DLD1 (cell line): ENCODE data around the gene CA5A.
"Not testable (repeated sequence)": the region's sequence is repeated elsewhere in the genome, so short reads cannot be mapped to it uniquely, and the experiment has no call there.

ENCODE experiments used
- in situ Hi-C: cut with HindIII; loops from 2 replicates; pipeline ENCODE4 v1.10.0; 2017; ENCODE audit warnings: low sequenced_read_pairs

Gene CA5A

GRCh38 chr16:87870418-87871291, 65.7 kb downstream of the CA5A start:
- in situ Hi-C loops, result not testable (repeated sequence)

GRCh38 chr16:87869879-87870417, 66.4 kb downstream of the CA5A start:
- in situ Hi-C loops, result not testable (repeated sequence)

GRCh38 chr16:87869061-87869878, 67.1 kb downstream of the CA5A start, which contains the start of gene SLC7A5:
SLC7A5 (minus strand) TSS chr16:87869507; CDS start chr16:87869422, 85 bp downstream.
- in situ Hi-C loops, result not testable (repeated sequence)

GRCh38 chr16:87868254-87869029, 67.9 kb downstream of the CA5A start:
- in situ Hi-C loops, result not testable (repeated sequence)

GRCh38 chr16:87865902-87866555, 70.3 kb downstream of the CA5A start:
- in situ Hi-C loops, result not testable (repeated sequence)

- in situ Hi-C loops, result no loop called here
Observed at GRCh38 chr16:87864331-87864989, 71.9 kb downstream of the CA5A start.

- in situ Hi-C loops, result not testable (repeated sequence)
Observed at GRCh38 chr16:87863327-87863635, 73.0 kb downstream of the CA5A start.

GRCh38 chr16:87862597-87863326, 73.6 kb downstream of the CA5A start:
- in situ Hi-C loops, result not testable (repeated sequence)

GRCh38 chr16:87861300-87862099, 74.8 kb downstream of the CA5A start:
- in situ Hi-C loops, result not testable (repeated sequence)

GRCh38 chr16:87860553-87861299, 75.6 kb downstream of the CA5A start:
- in situ Hi-C loops, result no loop called here

- in situ Hi-C loops, result not testable (repeated sequence)
Observed at GRCh38 chr16:87858151-87858993, 78.0 kb downstream of the CA5A start.

GRCh38 chr16:87856791-87857228, 79.5 kb downstream of the CA5A start:
- in situ Hi-C loops, result no loop called here

- in situ Hi-C loops, result no loop called here
Observed at GRCh38 chr16:87855852-87856715, 80.2 kb downstream of the CA5A start.

GRCh38 chr16:87854907-87855683, 81.2 kb downstream of the CA5A start:
- in situ Hi-C loops, result no loop called here
